Ishikawa (cell line): ENCODE results near the gene GRID1.

Experiments
- CEBPB ChIP-seq: IDR thresholded peaks from 2 replicates; pipeline ENCODE4 v1.6.1; 2012
- CREB1 ChIP-seq: IDR thresholded peaks from 2 replicates; pipeline ENCODE4 v1.6.1; 2012; ENCODE audit warnings: low read depth
- EGR1 ChIP-seq: IDR thresholded peaks from 2 replicates; pipeline ENCODE4 v1.6.1; 2012
- EP300 ChIP-seq: IDR thresholded peaks from 2 replicates; pipeline ENCODE4 v1.6.1; 2012; ENCODE audit warnings: borderline replicate concordance
- FOXM1 ChIP-seq: IDR thresholded peaks from 2 replicates; pipeline ENCODE4 v1.6.1; 2012; ENCODE audit warnings: low read depth, borderline replicate concordance
- NFIC ChIP-seq: IDR thresholded peaks from 2 replicates; pipeline ENCODE4 v1.6.1; 2012
- RAD21 ChIP-seq: IDR thresholded peaks from 2 replicates; pipeline ENCODE4 v1.6.1; 2012; ENCODE audit warnings: low read depth
- REST ChIP-seq: IDR thresholded peaks from 2 replicates; pipeline ENCODE4 v1.6.1; 2012; ENCODE audit warnings: low read depth, mild to moderate bottlenecking
- TAF1 ChIP-seq: IDR thresholded peaks from 2 replicates; pipeline ENCODE4 v1.6.1; 2012; ENCODE audit warnings: low read depth, mild to moderate bottlenecking
- TCF12 ChIP-seq: IDR thresholded peaks from 2 replicates; pipeline ENCODE4 v1.6.1; 2012; ENCODE audit warnings: low read depth
- TEAD4 ChIP-seq: IDR thresholded peaks from 2 replicates; pipeline ENCODE4 v1.6.1; 2012
- YY1 ChIP-seq: IDR thresholded peaks from 2 replicates; pipeline ENCODE4 v1.6.1; 2012; ENCODE audit warnings: low read depth
- ZBTB7A ChIP-seq: IDR thresholded peaks from 2 replicates; pipeline ENCODE4 v1.6.1; 2012; ENCODE audit warnings: low read depth
- TF ChIP-seq, protein P1 (sequence below): IDR thresholded peaks from 2 replicates; pipeline ENCODE4 v1.6.1; 2012
- TF ChIP-seq, protein P2 (sequence below): IDR thresholded peaks from 2 replicates; pipeline ENCODE4 v1.6.1; 2012

The GRID1 gene

GRCh38 chr10:86334488-86335085 lies 32.0 kb downstream of the GRID1 start:
- TF ChIP-seq RAD21 (peak; percentile 34; the same call in 1 of the 2 replicates), EGR1 (no peak)

GRCh38 chr10:86333826-86334487 lies 32.6 kb downstream of the GRID1 start:
- TF ChIP-seq YY1 (no peak), TEAD4 (no peak), CEBPB (no peak), FOXM1 (no peak), TAF1 (no peak), EGR1 (no peak)
- TF ChIP-seq, protein P1, sequence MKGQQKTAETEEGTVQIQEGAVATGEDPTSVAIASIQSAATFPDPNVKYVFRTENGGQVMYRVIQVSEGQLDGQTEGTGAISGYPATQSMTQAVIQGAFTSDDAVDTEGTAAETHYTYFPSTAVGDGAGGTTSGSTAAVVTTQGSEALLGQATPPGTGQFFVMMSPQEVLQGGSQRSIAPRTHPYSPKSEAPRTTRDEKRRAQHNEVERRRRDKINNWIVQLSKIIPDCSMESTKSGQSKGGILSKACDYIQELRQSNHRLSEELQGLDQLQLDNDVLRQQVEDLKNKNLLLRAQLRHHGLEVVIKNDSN, result no peak

DNA sequence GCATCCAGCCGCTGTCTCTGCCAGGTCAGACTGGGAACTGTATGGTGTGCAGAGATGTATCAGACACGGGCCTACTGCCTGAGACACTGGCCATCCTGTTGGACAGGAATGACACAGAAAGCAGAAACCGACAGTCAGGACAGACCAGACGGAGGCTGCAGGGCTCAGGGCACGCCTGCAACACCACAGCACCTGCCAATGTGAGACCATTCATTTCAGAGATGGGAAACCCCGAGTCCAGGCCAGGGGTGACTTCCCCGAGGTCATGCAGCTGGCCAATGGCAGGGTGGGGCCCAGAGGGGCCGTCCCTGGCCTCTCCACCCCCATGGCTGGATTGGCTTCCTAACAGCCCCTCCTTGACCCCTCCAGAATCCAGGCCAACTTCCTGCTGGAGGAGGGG lies 34.7 kb downstream of the GRID1 start:
- TF ChIP-seq REST (no peak), TEAD4 (no peak), YY1 (no peak), RAD21 (no peak), EP300 (no peak), NFIC (no peak), FOXM1 (no peak), ZBTB7A (no peak), TAF1 (no peak), EGR1 (no peak), TCF12 (no peak), CREB1 (no peak), CEBPB (no peak)
- TF ChIP-seq, protein P2, sequence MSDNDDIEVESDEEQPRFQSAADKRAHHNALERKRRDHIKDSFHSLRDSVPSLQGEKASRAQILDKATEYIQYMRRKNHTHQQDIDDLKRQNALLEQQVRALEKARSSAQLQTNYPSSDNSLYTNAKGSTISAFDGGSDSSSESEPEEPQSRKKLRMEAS, result no peak
- TF ChIP-seq, protein P1, result no peak

- TF ChIP-seq NFIC, result no peak
- no peak for TF ChIP-seq EP300
- no peak for TF ChIP-seq TCF12
- no peak for TF ChIP-seq TAF1
- TF ChIP-seq RAD21, result no peak
Observed at GRCh38 chr10:86330778-86331763, 35.5 kb downstream of the GRID1 start.

DNA sequence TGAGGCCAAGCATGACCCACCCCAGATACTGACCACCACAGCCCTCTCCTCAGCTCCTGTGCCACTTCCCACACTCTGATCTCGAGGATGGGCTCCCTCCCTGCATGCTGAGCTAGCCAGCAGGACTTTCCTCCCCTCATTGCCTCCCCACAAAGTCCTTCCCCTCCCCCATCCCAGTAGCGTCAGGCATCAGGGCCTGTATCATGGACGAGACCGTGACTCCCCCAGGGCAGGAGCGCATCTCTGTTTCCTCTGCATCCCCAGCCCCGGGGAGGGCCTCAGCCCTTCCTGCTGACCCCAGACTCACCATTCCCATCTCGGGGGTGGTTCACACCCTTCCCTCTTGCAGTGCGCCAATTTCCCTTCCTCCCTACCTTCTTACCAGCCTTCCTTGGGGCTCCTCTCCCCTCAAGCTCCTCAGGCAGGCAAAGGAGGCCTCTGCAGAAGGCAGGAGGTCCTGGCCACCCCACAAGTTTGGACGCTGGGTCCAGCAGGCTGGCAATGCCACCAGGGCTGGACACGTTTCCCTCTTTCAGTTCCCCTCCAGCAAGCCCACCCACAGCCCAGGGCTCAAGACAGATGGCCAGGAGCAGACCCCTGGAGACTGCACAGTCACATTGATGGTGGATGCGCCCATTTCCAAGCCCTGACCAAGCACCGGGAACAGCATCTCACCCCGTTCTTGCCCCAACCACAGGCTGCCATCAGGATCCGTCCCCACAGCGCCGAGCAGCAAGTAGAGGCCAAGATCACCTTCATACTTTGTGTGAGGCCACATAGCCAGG lies 36.5 kb downstream of the GRID1 start:
- TF ChIP-seq TCF12 (no peak), EGR1 (no peak), NFIC (no peak), CREB1 (no peak), ZBTB7A (no peak), TAF1 (no peak), REST (no peak), EP300 (no peak), RAD21 (no peak), TEAD4 (no peak)
- TF ChIP-seq, protein P1, result no peak
